GM19324 (cell line): ENCODE measurements around the gene KCP.

ENCODE experiments used
- ATAC-seq: cut with Tn5 transposase; IDR thresholded peaks from one replicate; pipeline ENCODE4 v1.9.1; 2021; ENCODE audit warnings: mild to moderate bottlenecking, moderate library complexity; ENCODE audit not compliant: unreplicated experiment, low FRiP score

KCP gene

DNA sequence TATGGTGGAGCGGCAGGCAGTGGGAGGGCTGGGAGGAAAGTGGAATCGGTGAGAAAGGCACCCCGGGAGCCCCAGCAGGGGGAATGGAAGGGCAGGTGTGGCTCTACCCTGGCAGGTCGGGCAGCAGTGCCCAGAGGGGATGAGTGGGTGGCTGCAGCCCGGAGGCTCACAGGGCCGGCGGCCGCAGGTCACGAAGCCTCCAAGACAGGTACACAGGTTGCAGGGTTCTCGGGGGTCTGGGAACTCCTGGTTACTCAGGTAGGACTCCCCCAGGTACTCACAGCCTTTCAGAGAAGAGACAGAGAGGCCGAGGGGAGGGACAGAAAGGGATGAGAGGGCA lies 21.8 kb downstream of the KCP start:
- ATAC-seq: no peak

DNA sequence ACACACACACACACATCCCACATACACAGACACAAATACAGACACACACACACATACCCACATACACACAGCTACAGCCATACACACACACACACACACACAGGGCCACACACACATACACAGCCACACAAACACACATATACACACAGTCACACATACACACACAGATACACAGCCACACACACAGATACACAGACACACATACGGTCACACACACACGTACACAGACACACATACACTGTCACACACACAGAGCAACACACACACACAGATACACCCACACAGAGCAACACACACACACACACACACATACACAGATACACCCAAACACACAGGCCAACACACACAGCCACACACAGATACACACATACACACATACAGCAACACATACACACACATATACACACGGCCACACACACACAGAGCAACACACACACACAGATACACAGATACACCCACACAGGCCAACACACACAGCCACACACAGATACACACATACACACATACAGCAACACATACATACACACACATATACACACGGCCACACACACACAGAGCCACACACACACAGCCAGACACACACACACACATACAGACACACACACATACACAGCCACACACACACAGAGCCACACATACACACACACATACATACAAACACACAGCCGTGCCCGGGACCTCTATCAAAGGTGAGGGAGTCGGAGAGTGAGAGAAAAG lies 22.3 kb downstream of the KCP start:
- no peak for ATAC-seq

GRCh38 chr7:128887169-128888038 lies 23.1 kb downstream of the KCP start:
- ATAC-seq: no peak

- ATAC-seq: no peak
Observed at GRCh38 chr7:128886391-128887168, 23.9 kb downstream of the KCP start.

GRCh38 chr7:128885370-128886187 lies 24.9 kb downstream of the KCP start:
- ATAC-seq: no peak

- no peak for ATAC-seq
Observed at GRCh38 chr7:128884561-128885369, 25.7 kb downstream of the KCP start.

- ATAC-seq: peak; percentile 63
Observed at GRCh38 chr7:128883622-128884448, 26.7 kb downstream of the KCP start.

GRCh38 chr7:128882134-128882533 lies 28.4 kb downstream of the KCP start:
- no peak for ATAC-seq

GRCh38 chr7:128881458-128882125 lies 28.9 kb downstream of the KCP start:
- ATAC-seq: no peak

DNA sequence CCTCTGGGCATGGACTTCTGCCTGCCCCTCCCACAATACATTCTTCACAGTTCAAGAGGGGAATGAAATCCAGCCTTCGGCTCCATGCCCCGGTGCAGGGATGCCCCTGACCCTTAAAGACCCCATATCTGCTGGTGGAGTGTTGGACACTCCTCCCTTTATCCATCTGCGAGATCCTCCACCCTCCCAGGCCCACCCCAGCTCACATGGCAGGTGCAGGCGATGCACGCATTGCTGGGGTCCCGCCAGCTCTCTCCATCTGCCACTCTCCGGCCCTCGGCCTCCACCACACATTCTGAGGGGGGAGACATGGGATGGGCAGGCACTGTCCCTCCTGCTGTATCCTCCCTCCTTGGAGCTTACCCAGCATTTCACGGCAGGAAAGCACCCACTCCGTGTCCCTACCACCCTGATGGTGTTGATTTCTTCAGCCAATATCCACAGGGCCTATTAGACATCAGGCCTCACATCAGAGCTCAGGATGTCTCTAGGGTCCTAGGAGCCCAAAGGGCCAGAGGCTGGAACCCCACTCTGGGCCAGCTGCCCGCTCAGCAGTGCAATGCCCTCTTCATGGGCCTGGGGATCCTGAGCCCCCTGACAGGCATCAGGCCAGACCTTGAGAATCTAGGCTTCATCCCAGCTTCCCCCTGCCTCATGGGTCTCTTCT lies 29.6 kb downstream of the KCP start:
- no peak for ATAC-seq

DNA sequence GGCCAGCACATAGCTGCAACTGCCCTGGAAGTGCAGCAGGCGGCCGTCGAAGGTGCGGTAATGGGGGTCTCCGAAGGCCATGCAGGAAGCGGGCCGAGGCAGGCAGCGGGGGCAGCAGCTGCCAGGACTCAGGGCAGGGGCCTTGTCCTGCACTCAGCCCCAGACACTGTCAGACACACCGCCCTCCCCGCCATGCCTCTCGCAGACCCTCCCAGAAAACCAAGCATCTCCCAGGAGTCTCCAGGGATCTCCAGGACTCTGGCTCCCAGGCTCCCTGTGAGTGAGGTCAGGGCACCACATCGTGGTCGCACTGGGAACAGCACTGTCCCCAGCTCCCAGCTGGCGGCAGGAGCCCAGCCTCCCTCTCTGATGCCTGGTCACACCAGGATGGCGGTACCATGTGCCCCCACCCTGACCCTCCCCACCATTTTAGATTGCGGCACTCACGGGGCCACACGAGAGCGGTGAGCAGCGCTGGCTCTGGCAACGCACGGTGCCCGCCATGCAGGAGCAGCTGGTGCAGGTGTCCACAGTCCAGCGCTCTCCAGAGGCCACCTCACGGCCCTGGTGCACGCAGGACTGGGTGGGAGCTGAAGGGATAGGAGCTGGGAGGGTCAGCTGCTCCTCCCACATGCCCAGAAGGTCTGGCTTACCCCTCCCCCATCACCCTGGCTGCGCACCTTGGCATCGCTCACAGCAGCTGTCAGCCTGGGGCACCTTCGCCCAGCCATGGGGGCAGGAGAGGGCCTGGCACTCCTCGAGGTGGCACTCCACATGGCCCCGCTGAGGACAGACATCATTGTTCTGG lies 30.4 kb downstream of the KCP start:
- ATAC-seq: no peak

- no peak for ATAC-seq
Observed at GRCh38 chr7:128879461-128879938, 31.0 kb downstream of the KCP start.

DNA sequence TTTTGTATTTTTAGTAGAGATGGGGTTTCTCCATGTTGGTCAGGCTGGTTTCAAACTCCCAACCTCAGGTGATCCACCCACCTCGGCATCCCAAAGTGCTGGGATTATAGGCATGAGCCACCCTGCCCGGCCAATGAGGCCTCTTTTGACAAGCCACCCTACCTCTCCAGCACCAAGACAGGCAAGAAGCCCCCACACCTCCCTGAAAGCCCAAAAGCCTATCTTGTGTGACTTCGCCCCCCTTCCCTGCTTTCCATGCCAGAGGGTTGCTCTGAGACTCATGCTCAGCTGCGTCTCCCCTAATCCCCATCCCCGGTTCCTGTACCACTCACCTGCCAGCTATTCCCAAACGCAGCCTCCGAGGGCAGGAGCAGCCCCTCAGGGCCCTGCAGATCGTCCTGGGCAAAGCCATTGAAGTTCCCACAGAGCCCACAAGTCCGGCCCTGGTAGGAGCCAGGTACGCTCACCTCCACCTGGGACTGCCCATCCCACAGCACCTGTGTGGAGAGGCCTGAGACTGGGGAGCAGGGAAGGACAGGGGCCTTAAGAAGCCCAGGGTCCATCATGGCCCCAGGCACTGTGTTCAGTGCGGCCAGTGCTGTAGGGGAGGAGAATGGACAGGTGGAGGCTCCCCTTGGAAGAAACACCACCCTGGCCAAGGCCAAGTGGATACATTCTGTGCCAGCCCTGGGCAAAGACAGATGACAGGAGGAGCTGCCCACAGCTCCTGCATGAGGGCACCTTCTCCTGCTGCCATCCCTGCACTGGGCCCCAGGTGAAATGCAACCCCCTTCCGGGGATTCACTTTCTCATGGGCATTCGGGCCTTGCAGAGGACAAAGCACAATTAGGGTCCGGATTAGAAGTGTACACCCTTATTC lies 32.0 kb downstream of the KCP start:
- ATAC-seq: no peak

- ATAC-seq: no peak
Observed at GRCh38 chr7:128877756-128878120, 32.8 kb downstream of the KCP start.

- no peak for ATAC-seq
Observed at GRCh38 chr7:128876978-128877755, 33.3 kb downstream of the KCP start.
